Endothelial cell (in vitro differentiated cells): Measurements from ENCODE around the gene EVI5L. TPM values are rescaled to one million over a fixed set of nuclear protein-coding genes. Genes with fewer than 3 reads are reported as not detected.

ENCODE experiments used
- DNase-seq: peaks from one replicate; pipeline ENCODE4 v3.0.0; 2021; ENCODE audit warnings: low spot score
- H3K27ac Mint-ChIP-seq: one replicate; pipeline ENCODE4 v1.8.0; 2021; ENCODE audit warnings: mixed read lengths, inconsistent platforms; ENCODE audit not compliant: unreplicated experiment
- H3K27me3 Mint-ChIP-seq: one replicate; pipeline ENCODE4 v1.8.0; 2021; ENCODE audit warnings: mild to moderate bottlenecking, moderate library complexity, mixed read lengths, inconsistent platforms; ENCODE audit not compliant: unreplicated experiment
- H3K36me3 Mint-ChIP-seq: one replicate; pipeline ENCODE4 v1.8.0; 2021; ENCODE audit warnings: mild to moderate bottlenecking, low read depth, mixed read lengths, inconsistent platforms; ENCODE audit not compliant: unreplicated experiment
- H3K4me1 Mint-ChIP-seq: one replicate; pipeline ENCODE4 v1.8.0; 2021; ENCODE audit warnings: mild to moderate bottlenecking, mixed read lengths, inconsistent platforms; ENCODE audit not compliant: unreplicated experiment
- H3K4me3 Mint-ChIP-seq: one replicate; pipeline ENCODE4 v1.8.0; 2021; ENCODE audit warnings: mild to moderate bottlenecking, mixed read lengths, inconsistent platforms; ENCODE audit not compliant: unreplicated experiment
- H3K9me3 Mint-ChIP-seq: one replicate; pipeline ENCODE4 v1.8.0; 2021; ENCODE audit warnings: mixed read lengths, inconsistent platforms; ENCODE audit not compliant: unreplicated experiment
- total RNA-seq: library from RNA; stranded (reverse); fragmentation: NEBNext Ultra II Directional; extraction: Animal tissue kit (Norgen Biotek cat#: 25700); gene quantifications from one replicate; pipeline ENCODE4 v1.2.1, GENCODE V29; 2021; ENCODE audit not compliant: unreplicated experiment
- TF ChIP-seq, protein P1 (sequence below): fragments of 200-600 bp; sonication (generic); IDR thresholded peaks from one replicate; pipeline ENCODE4 v1.5.0; 2021; ENCODE audit warnings: antibody characterized with exemption; ENCODE audit not compliant: unreplicated experiment

Gene EVI5L
- total RNA-seq, 1 donor from 2014 or later: 20.4 TPM

DNA sequence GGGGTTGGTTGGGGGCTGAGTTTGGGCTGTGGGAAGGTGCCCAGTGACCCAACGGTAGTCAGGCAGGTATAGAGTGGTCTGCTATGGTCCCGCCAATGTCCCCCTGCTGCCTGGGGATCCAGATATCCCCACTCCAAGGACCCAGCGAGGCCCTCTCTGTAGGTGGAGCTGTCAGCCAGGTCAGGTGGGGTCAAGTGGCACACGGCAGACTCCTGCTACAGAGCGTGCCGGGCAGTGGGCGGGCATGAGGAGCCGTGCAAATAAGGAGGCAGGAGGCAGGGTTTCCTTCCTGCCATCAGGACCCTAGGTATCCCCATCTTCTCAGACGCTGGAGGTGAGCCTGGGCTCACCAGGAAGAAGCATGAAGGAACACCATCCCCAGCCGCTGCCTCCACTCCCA is 14.9 kb downstream of the EVI5L start:
- H3K27ac Mint-ChIP-seq: no peak overlapping the region
- no peaks in the 10 kb centered on the region for H3K9me3 Mint-ChIP-seq
- no peak overlapping the region for H3K4me3 Mint-ChIP-seq
- peaks cover 8% of the 10 kb centered on the region for H3K36me3 Mint-ChIP-seq
- H3K27me3 Mint-ChIP-seq: peaks cover 7% of the 10 kb centered on the region
- TF ChIP-seq, protein P1, sequence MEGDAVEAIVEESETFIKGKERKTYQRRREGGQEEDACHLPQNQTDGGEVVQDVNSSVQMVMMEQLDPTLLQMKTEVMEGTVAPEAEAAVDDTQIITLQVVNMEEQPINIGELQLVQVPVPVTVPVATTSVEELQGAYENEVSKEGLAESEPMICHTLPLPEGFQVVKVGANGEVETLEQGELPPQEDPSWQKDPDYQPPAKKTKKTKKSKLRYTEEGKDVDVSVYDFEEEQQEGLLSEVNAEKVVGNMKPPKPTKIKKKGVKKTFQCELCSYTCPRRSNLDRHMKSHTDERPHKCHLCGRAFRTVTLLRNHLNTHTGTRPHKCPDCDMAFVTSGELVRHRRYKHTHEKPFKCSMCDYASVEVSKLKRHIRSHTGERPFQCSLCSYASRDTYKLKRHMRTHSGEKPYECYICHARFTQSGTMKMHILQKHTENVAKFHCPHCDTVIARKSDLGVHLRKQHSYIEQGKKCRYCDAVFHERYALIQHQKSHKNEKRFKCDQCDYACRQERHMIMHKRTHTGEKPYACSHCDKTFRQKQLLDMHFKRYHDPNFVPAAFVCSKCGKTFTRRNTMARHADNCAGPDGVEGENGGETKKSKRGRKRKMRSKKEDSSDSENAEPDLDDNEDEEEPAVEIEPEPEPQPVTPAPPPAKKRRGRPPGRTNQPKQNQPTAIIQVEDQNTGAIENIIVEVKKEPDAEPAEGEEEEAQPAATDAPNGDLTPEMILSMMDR: no peak
- H3K4me1 Mint-ChIP-seq: peaks cover 2% of the 10 kb centered on the region
- no peak for DNase-seq

DNA sequence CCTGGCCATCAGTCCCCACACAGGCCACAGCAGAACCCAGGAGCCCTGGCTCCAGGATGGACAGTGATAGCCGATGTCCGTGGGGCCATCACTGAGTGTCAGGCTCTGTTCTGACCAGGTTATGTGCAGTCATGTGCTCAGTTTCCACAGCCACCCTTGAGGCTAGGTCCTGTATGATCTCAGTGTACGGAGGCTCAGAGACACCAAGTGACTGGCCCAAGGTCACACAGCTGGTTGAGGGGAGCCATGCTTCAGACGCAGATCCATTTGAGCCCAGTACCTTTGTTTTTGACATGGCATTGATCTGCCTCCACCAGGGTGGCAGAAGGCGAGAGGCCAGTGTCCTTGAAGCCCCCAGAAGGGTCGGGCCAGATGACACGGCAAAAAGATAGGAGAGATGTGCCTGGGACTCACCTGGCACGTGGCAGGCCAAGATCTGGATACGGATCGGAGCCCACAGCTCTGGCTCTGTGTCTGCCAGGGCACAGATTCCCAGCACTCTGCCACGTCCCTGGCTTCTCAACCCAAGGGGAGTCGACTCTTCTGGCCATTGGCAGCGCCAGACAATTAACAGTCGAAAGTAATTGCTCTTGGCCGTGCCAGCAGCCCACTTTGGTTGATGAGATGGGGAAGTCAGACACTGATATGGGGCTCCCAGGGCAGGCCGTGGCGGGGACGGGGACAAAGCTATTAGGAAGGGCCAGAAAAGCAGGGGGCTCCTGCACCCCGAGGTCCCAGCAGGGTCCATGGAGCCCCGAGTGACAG is 15.6 kb downstream of the EVI5L start:
- DNase-seq: no peak
- peaks cover 10% of the 10 kb centered on the region for H3K27me3 Mint-ChIP-seq

DNA sequence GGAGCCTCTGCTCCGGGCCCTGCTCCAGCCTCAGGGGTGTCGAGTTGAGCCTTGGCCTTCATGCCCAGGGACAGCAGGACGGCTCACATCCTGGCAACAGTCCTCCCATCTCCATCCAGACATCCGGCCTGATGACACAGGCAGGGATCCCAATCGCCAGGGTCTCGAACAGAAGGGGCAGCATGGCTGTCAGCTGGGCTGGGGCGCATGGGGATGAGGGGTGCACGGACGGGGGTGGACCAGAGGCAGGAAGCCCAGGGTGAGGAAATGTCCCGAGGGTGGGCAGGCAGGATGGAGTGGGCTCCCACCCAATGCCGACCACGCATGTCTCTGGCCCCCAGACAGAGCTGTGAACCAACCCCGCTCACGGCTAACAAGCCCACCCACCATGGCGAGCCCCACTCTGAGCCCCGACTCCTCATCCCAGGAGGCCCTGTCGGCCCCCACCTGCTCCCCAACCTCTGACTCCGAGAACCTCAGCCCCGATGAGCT is 16.2 kb downstream of the EVI5L start:
- H3K27me3 Mint-ChIP-seq: peaks cover 4% of the 10 kb centered on the region
- no peak overlapping the region for H3K4me3 Mint-ChIP-seq
- no peak overlapping the region for H3K27ac Mint-ChIP-seq
- TF ChIP-seq, protein P1: no peak
- no peak for DNase-seq
- H3K4me1 Mint-ChIP-seq: no peaks in the 10 kb centered on the region
- H3K36me3 Mint-ChIP-seq: peaks cover under 1% of the 10 kb centered on the region
- H3K9me3 Mint-ChIP-seq: no peaks in the 10 kb centered on the region

More for the DNA sequence above, 15.6 kb downstream of the EVI5L start:
- peaks cover 2% of the 10 kb centered on the region for H3K4me1 Mint-ChIP-seq
- no peak overlapping the region for H3K27ac Mint-ChIP-seq
- no peak overlapping the region for H3K4me3 Mint-ChIP-seq
- H3K9me3 Mint-ChIP-seq: no peaks in the 10 kb centered on the region
- TF ChIP-seq, protein P1: no peak
- peaks cover 6% of the 10 kb centered on the region for H3K36me3 Mint-ChIP-seq

DNA sequence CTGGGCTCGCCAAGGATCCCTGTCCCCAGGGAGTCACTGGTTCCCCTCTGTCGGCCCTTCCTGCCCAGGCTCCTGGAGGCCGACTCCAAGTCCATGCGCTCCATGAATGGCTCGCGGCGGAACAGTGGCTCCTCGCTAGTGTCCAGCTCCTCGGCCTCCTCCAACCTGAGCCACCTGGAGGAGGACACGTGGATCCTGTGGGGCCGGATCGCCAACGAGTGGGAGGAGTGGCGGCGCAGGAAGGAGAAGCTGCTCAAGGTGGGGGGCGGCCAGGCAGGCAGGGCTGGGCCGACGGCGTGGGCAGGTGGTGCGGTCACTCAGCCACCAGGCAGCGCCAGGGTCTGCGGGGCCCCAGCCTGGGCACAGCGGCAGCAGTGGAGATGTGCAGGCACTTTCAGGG is 17.6 kb downstream of the EVI5L start:
- H3K27ac Mint-ChIP-seq: no peak overlapping the region
- H3K36me3 Mint-ChIP-seq: no peaks in the 10 kb centered on the region
- H3K27me3 Mint-ChIP-seq: peaks cover 7% of the 10 kb centered on the region
- no peaks in the 10 kb centered on the region for H3K9me3 Mint-ChIP-seq
- no peak for DNase-seq
- H3K4me1 Mint-ChIP-seq: no peaks in the 10 kb centered on the region
- no peak overlapping the region for H3K4me3 Mint-ChIP-seq
- TF ChIP-seq, protein P1: no peak

DNA sequence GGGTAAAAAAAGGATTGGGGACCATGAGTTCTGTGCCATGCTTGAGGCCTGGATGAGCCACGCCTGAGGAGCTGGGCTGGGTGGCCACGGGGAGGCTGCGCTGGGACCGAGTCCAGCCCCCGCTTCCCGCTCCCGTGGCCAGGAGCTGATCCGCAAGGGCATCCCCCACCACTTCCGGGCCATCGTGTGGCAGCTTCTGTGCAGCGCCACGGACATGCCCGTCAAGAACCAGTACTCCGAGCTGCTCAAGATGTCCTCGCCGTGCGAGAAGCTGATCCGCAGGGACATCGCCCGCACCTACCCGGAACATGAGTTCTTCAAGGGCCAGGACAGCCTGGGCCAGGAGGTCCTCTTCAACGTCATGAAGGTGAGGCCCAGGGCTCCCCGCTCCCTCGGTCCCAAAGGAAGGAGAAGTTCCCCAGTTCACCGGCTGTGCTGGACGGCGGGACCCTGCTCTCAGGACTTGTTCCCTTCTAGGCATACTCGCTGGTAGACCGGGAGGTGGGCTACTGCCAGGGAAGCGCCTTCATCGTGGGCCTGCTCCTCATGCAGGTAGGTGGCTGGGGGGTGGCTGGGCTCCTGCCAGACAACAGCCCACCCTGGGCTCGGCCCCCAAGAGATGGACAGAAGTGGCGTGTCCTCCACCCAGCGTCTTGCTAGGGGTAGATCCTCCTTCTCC is 18.9 kb downstream of the EVI5L start:
- no peak for DNase-seq
- H3K36me3 Mint-ChIP-seq: no peaks in the 10 kb centered on the region
- no peaks in the 10 kb centered on the region for H3K9me3 Mint-ChIP-seq
- peaks cover 7% of the 10 kb centered on the region for H3K27me3 Mint-ChIP-seq
- TF ChIP-seq, protein P1: no peak
- H3K27ac Mint-ChIP-seq: no peak overlapping the region
- H3K4me1 Mint-ChIP-seq: no peaks in the 10 kb centered on the region
- no peak overlapping the region for H3K4me3 Mint-ChIP-seq
